AG04450 (cell line): ENCODE measurements around the gene DHRSX. TPM values are rescaled to one million over a fixed set of nuclear protein-coding genes. Genes with fewer than 3 reads are reported as not detected.

Experiments
- CTCF ChIA-PET: fragments of 300-600, 350-600 bp; formaldehyde crosslinking; extraction: SDS; loops from one replicate; lab custom pipeline; 2022; ENCODE audit warnings: antibody characterized with exemption, inconsistent platforms; lab: Charles Lee
- POLR2A ChIA-PET: fragments of 350-600 bp; formaldehyde crosslinking; extraction: SDS; loops from one replicate; lab custom pipeline; 2021; ENCODE audit warnings: antibody characterized with exemption, inconsistent platforms; lab: Yijun Ruan, JAX
- DNase-seq: peaks from one replicate; pipeline ENCODE4 v3.0.0-alpha.2; 2011; ENCODE audit warnings: low read depth, low spot score
- H3K27ac ChIP-seq: one replicate; pipeline ENCODE4 v1.5.1; 2012; ENCODE audit warnings: low read depth, low read length, control low read depth
- H3K27me3 ChIP-seq: one replicate; pipeline ENCODE4 v1.6.0; 2012; ENCODE audit warnings: low read length; ENCODE audit not compliant: control insufficient read depth, insufficient read depth
- H3K4me3 ChIP-seq: 2 replicates; pipeline ENCODE4 v1.5.1; 2011; ENCODE audit warnings: mild to moderate bottlenecking, low read depth, low read length, control low read depth
- H3K9me3 ChIP-seq: 2 replicates; pipeline ENCODE4 v1.5.1; 2012; ENCODE audit warnings: low read length; ENCODE audit not compliant: control insufficient read depth, insufficient read depth
- polyA plus RNA-seq: library from polyadenylated mRNA; depleted of rRNA; stranded (reverse); fragments of >200 nt; gene quantifications from 2 replicates; pipeline ENCODE4 v1.2.3, GENCODE V29; 2011
- TF ChIP-seq, protein P1 (sequence below): IDR thresholded peaks from 2 replicates; pipeline ENCODE4 v1.5.1; 2011; ENCODE audit warnings: low read depth, low read length, control low read depth, inconsistent platforms

The DHRSX gene
- polyA plus RNA-seq, 1 experiment = 43.2 TPM

DNA sequence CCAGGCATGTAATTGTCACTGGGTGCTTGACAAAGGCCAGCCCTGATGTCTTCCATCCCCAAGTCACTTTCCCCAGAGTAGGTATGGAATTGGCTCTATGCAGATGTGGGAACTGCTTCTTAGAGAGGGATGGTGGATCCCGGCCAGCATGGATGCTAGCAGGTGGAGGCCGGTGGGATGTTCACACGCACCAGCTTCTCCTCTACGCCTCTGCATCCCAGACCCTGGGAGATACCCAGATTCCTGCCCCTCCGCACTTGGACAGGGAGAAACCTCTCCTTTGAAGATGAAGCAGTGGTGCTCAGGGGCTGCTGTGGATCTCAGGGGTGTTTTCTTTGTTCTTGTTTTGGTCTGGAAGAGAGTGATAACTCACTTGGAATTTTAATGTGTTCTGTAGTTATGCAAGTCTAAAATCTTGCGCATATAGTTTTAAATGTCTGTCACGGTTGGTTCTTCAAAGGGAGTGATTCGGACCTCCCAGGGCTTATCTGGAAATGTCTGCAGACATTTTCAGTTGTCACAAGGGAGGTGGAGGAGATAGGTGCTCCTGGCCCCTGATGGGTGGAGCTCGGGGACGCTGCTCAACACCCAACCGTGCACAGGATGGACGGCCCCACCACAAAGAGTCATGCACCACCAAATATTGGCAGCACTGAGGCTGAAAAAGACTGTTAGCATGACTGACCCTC, 308.0 kb downstream of the DHRSX start:
- DNase-seq = no peak

DNA sequence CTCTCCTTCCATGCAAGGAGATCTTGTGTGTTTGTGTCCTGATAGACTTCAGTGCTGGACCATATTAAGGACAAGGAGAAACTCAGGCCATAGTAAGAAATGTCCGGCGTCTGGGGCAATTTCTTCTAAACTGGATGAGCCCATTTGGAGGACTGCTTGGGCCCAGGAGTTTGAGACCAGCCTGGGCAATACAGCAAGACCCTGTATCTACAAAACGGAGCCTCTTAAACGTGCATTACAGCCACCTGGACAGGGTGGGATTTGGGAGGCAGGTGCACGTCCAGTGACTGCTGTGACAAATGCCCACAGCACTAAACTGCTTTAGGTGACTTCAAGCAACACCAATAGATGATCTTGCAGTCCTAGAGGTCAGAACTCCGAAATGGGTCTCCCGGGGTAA, 311.9 kb downstream of the DHRSX start:
- TF ChIP-seq, protein P1, sequence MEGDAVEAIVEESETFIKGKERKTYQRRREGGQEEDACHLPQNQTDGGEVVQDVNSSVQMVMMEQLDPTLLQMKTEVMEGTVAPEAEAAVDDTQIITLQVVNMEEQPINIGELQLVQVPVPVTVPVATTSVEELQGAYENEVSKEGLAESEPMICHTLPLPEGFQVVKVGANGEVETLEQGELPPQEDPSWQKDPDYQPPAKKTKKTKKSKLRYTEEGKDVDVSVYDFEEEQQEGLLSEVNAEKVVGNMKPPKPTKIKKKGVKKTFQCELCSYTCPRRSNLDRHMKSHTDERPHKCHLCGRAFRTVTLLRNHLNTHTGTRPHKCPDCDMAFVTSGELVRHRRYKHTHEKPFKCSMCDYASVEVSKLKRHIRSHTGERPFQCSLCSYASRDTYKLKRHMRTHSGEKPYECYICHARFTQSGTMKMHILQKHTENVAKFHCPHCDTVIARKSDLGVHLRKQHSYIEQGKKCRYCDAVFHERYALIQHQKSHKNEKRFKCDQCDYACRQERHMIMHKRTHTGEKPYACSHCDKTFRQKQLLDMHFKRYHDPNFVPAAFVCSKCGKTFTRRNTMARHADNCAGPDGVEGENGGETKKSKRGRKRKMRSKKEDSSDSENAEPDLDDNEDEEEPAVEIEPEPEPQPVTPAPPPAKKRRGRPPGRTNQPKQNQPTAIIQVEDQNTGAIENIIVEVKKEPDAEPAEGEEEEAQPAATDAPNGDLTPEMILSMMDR = no peak
- DNase-seq = no peak
- H3K27me3 ChIP-seq = no peaks in the 10 kb centered on the region
- H3K4me3 ChIP-seq = no peak overlapping the region
- POLR2A ChIA-PET = no interaction called here
- H3K9me3 ChIP-seq = peaks cover 16% of the 10 kb centered on the region
- CTCF ChIA-PET = no interaction called here
- H3K27ac ChIP-seq = no peak overlapping the region

More for the DNA sequence above, 308.0 kb downstream of the DHRSX start:
- TF ChIP-seq, protein P1 = no peak
- Histone ChIP-seq H3K27ac (no peak overlapping the region), H3K27me3 (no peaks in the 10 kb centered on the region), H3K9me3 (peaks cover 13% of the 10 kb centered on the region; the same call in 1 of the 2 replicates), H3K4me3 (no peak overlapping the region)
- POLR2A ChIA-PET = no interaction called here
- CTCF ChIA-PET = no interaction called here

DNA sequence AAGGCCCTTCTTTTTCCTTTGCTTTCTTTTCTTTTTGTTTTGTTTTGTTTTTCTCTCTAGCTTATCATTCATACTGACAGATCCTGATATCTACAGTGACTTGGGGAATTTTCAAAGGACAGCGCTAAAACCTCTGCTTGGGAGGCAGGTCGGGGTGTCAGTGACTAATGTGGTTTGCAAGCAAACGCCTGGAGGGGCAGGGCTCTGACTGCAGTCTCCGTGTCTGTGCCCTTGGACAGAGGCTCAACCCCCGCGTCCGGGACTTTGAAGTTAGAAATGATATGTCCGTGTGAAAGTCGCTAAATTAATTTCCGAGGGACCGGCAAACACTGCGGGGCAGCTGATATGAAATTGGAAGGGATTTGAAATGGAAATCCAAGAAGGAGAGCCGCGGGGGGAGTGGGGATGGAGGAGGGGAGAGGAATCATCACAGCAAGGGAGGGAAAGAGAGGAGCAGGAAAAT, 312.4 kb downstream of the DHRSX start:
- no peak overlapping the region for H3K4me3 ChIP-seq
- DNase-seq = no peak
- TF ChIP-seq, protein P1 = no peak
- peaks cover 19% of the 10 kb centered on the region for H3K9me3 ChIP-seq
- ChIA-PET CTCF (no interaction called here), POLR2A (no interaction called here)
- no peaks in the 10 kb centered on the region for H3K27me3 ChIP-seq
- no peak overlapping the region for H3K27ac ChIP-seq

DNA sequence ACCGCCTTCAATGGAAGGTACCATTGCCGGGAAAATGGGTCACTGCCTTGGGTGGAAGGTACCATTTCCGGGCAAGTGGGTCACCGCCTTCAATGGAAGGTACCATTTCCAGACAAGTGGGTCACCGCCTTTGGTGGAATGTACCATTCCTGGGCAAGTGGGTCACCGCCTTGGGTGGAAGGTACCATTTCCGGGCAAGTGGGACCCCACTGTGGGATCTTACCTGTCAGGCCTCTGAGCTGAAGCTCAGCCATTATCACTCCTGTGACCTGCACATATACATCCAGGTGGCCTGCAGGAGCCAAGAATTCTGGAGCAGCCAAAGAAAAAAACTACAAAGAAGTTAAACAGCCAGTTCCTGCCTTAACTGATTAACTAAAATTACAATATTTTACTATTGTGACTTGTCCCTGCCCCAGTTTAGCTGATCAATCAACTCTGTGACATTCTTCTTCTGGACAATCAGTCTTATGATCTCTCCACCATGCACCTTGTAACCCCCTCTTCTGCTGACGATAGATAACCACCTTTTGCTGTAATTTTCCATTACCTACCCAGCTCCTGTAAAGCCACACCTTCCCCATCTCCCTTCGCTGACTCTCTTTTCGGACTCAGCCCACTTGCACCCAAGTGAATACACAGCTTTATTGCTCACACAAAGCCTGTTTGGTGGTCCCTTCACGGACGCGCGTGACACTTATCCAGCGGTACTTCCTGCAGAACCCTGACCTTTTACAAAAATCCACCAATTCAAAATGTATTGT, 313.2 kb downstream of the DHRSX start:
- DNase-seq = no peak
- H3K9me3 ChIP-seq = peaks cover 20% of the 10 kb centered on the region
- no peak overlapping the region for H3K27ac ChIP-seq
- CTCF ChIA-PET = no interaction called here
- H3K27me3 ChIP-seq = no peaks in the 10 kb centered on the region
- TF ChIP-seq, protein P1 = no peak
- POLR2A ChIA-PET = no interaction called here
- no peak overlapping the region for H3K4me3 ChIP-seq
